Aorta (tissue), 5 donors: ENCODE measurements around the gene GORAB. TPM values are rescaled to one million over a fixed set of nuclear protein-coding genes. Genes with fewer than 3 reads are reported as not detected.

ENCODE experiments used
- ATAC-seq: fragments of 200-7000 bp; cut with Tn5 transposase; one replicate; pipeline ENCODE4 v1.9.1; 2022; ENCODE audit warnings: moderate library complexity; ENCODE audit not compliant: low FRiP score
- DNase-seq, 2 donors: peaks; one replicate each; pipeline ENCODE4 v3.0.0-alpha.2; 2020
- H3K27ac ChIP-seq, 2 donors: one replicate each; pipeline ENCODE4 v1.5.1; 2013; ENCODE audit warnings: low read length in 2 of 2, mild to moderate bottlenecking in 2 of 2, moderate library complexity in 2 of 2, control low read depth in 1 of 2, inconsistent platforms in 1 of 2, low read depth in 1 of 2
- H3K27me3 ChIP-seq, 2 donors: one replicate each; pipeline ENCODE4 v1.6.1; 2013; ENCODE audit warnings: control low read depth in 1 of 2, low read length in 1 of 2, mild to moderate bottlenecking in 1 of 2, moderate library complexity in 1 of 2; ENCODE audit not compliant: insufficient read depth in 2 of 2, control insufficient read depth in 1 of 2
- H3K36me3 ChIP-seq, 2 donors: one replicate each; pipeline ENCODE4 v1.6.1; 2013; ENCODE audit warnings: control low read depth in 1 of 2, low read length in 1 of 2, mild to moderate bottlenecking in 1 of 2; ENCODE audit not compliant: insufficient read depth in 2 of 2, control insufficient read depth in 1 of 2
- H3K4me1 ChIP-seq, 2 donors: one replicate each; pipeline ENCODE4 v1.6.1; 2013; ENCODE audit warnings: low read length in 2 of 2, control low read depth in 1 of 2, mild to moderate bottlenecking in 1 of 2, moderate library complexity in 1 of 2; ENCODE audit not compliant: insufficient read depth in 2 of 2, control insufficient read depth in 1 of 2
- H3K4me3 ChIP-seq, 2 donors: one replicate each; pipeline ENCODE4 v1.5.1; 2013; ENCODE audit warnings: low read length in 2 of 2, control low read depth in 1 of 2, mild to moderate bottlenecking in 1 of 2
- H3K9me3 ChIP-seq: one replicate; pipeline ENCODE4 v1.6.1; 2013; ENCODE audit warnings: mild to moderate bottlenecking, low read length; ENCODE audit not compliant: control insufficient read depth
- WGBS, 2 donors: extraction: QIAGEN DNeasy Blood & Tissue Kit; methylation state at CpG; one replicate each; pipeline ENCODE4 v1.1.7; 2013; 5-methylcytosine and 5-hydroxymethylcytosine counted together
- intact Hi-C, 2 donors: fragments of 100-400 bp; cut with DNase I; formaldehyde crosslinking; loops; one replicate each; pipeline versions ENCODE4 v1.14.2 to v1.15.0; 2022
- long read RNA-seq, 2 donors: library from polyadenylated mRNA; unstranded; transcript quantifications; one replicate each; pipeline ENCODE4 v2.0.0, GENCODE V29; 2020 to 2021
- polyA plus RNA-seq, 2 donors: library from polyadenylated mRNA; stranded (reverse); fragments of 200-250 nt; gene quantifications; one replicate each; pipeline ENCODE4 v1.2.3, GENCODE V29; 2013
- total RNA-seq, 2 donors: library from RNA; stranded (reverse); fragmentation: NEBNext Ultra II Directional; extraction: Animal tissue kit (Norgen Biotek cat#: 25700); gene quantifications; one replicate each; pipeline ENCODE4 v1.2.1, GENCODE V29; 2021
- donor health status: healthy with polysubstance abuse.
- donor health status: Bipolar disorder and iron deficiency.
- donor health status: DM: no; HTN: no; CAD: no.
- donor health status: DM: no; HTN: no; CAD: no.
- donor health status: DM: yes; HTN: yes; CAD: no.

GORAB gene, protein sequence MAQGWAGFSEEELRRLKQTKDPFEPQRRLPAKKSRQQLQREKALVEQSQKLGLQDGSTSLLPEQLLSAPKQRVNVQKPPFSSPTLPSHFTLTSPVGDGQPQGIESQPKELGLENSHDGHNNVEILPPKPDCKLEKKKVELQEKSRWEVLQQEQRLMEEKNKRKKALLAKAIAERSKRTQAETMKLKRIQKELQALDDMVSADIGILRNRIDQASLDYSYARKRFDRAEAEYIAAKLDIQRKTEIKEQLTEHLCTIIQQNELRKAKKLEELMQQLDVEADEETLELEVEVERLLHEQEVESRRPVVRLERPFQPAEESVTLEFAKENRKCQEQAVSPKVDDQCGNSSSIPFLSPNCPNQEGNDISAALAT
- 10 to 100 TPM; 16.1 to 18.4 TPM for total RNA-seq
- 10 to 100 TPM in 1 of 2 donors, 1 to 10 TPM in 1; 6.8 to 15.1 TPM for polyA plus RNA-seq
- long read RNA-seq, donor 1, transcript GORAB-202 (5 exons, 2,189 nt): major isoform, 15 of 22 reads
- long read RNA-seq, donor 1, partial matches to known transcripts: 1 of 22 reads
- long read RNA-seq, donor 1, other reads (novel, unspliced or antisense): 6 of 22 reads
- long read RNA-seq, donor 2, transcript GORAB-202 (5 exons, 2,189 nt): major isoform, 6 of 13 reads
- long read RNA-seq, donor 2, partial matches to known transcripts: 0 of 13 reads
- long read RNA-seq, donor 2, other reads (novel, unspliced or antisense): 3 of 13 reads

DNA sequence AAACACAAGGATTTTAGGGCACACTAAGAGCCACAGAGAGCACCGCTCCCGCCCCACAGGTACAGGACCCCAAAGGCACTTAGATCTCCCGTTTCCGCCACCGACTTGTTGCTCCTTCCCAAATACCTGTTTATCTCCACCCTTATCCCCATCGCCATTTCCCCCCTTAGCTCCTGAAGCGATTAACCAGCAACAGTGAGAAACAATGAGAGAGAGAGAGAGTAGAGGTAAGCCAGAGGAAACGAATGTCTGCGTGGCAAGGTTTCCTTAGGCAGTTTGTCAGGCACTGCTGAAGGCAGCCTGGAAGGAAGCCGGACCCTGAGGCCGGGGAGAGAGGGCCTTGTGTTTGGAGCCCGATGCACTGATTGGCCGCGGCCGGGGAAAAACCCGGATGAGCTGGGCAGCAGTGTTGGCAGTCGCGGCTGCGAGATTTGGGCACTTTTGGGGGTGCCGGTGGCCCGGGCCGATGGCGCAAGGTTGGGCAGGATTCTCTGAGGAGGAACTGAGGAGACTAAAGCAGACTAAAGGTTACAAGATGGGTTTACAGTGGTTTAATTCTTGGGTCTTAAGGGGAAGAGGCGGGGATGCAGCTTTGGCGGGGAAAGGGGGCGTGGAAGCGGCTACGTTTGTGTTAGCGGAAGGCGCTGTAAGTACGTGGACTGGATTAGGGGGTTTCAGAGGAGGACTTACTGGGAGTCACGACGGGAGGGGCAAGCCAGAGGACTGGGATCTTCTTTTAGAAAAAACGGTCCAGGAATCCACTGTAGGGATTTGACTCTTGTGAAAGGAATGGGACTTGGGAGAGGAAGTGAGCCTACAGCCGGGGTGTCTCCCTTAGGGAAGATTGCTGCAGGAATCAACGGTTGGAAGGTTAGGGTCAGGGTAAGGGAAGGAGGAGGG lies at the start of gene GORAB:
TSS of gene GORAB (plus strand) at position 409 of the 900 bp plus-strand sequence. CDS start at position 467, 58 bp downstream.
- intact Hi-C loops: loop anchor here (5.0 to 10.0 kb wide), 5 partner anchors 120 to 597 kb away; partner anchors contain the start of gene PRRX1 (in 2 of the 2)
- no peaks in the 10 kb centered on the region for H3K27me3 ChIP-seq
- H3K9me3 ChIP-seq: no peaks in the 10 kb centered on the region
- H3K4me3 ChIP-seq: peak within 1 kb of the TSS; percentile 78 to 87
- H3K4me1 ChIP-seq: peaks cover 0 to 5% of the 10 kb centered on the region in 2 donors
- peak within 1 kb of the TSS; percentile 83 to 97 for H3K27ac ChIP-seq
- peak; percentile 96 to 97 for DNase-seq
- no peaks in the 10 kb centered on the region for H3K36me3 ChIP-seq
- ATAC-seq: peak; percentile 97
- WGBS, 2 donors: 0% methylated on average over 36 of the region's 36 CpGs

DNA sequence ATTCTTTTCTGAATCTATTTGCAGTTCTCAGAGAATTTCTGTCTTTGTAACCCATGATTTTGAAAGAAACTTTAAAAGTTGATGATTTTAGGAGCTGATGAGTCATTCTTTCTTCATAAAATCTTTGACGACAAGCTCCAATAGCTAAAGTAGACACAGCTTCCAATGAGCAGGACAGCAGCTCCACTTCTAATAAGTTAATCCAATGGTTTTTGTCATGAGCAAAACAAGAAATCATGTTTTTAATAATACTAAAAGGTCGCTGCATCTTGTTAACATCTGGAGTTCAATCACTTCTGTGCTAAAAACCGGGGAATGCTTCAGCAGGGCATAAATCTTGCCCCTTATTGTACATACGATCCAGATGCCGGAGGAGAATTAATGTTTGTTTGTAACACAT lies 48.9 kb upstream of the GORAB start:
- Histone ChIP-seq H3K9me3 (no peaks in the 10 kb centered on the region), H3K27ac (no peak overlapping the region), H3K36me3 (no peaks in the 10 kb centered on the region), H3K4me3 (no peak overlapping the region), H3K27me3 (no peaks in the 10 kb centered on the region), H3K4me1 (no peaks in the 10 kb centered on the region)
- 46 to 58% methylated on average over 5 of the region's 5 CpGs for WGBS, 2 donors
- intact Hi-C loops: no loop called here
- ATAC-seq (no peak), DNase-seq (no peak)

DNA sequence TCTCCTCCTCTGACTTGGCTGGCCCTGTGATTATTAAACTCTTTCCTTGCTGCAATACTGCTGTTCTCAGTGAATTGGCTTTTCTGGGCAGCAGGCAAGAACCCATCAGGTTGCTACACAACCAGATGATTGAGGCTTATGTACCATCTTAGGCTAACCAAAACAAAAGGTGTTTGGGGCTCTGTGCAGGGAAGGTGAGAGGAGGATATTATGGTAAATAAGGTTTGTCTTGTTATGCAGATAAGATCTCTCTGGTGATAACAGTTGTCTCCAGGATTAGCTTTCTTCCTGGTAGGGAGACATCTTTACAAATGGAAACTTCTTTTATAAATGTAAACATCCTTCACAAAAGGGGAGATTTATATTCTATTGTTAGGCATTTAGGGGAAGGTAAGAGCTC lies 44.5 kb upstream of the GORAB start:
- intact Hi-C loops: no loop called here
- H3K4me3 ChIP-seq: no peak overlapping the region
- no peaks in the 10 kb centered on the region for H3K27me3 ChIP-seq
- no peak for DNase-seq
- no peaks in the 10 kb centered on the region for H3K9me3 ChIP-seq
- no peak overlapping the region for H3K27ac ChIP-seq
- H3K4me1 ChIP-seq: no peaks in the 10 kb centered on the region
- H3K36me3 ChIP-seq: no peaks in the 10 kb centered on the region
- no peak for ATAC-seq

DNA sequence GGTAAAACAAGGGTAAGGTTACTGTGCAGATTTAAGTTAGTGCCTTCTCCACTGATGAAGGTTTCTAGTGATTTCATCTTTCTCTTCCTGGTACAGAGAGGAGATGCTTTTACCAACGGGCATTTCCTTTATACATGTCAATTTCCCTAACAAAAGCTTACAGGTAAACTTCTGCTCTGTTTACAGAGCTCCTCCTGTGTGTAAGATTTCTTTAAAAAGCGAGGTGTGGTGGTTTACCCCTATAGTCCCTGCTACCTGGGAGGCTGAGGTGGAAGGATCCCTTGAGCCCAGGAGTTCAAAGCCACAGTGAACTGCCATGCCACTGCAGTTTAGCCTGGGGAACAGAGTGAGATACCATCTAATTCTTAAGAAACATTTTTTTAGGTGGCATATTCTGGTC lies 40.7 kb upstream of the GORAB start:
- intact Hi-C loops: no loop called here
- DNase-seq (no peak), ATAC-seq (no peak)
- 83 to 85% methylated on average over 2 of the region's 2 CpGs for WGBS, 2 donors
- no peaks in the 10 kb centered on the region for H3K36me3 ChIP-seq
- H3K9me3 ChIP-seq: no peaks in the 10 kb centered on the region
- no peaks in the 10 kb centered on the region for H3K27me3 ChIP-seq
- no peak overlapping the region for H3K27ac ChIP-seq
- no peak overlapping the region for H3K4me3 ChIP-seq
- H3K4me1 ChIP-seq: peaks cover 0 to 4% of the 10 kb centered on the region in 2 donors

DNA sequence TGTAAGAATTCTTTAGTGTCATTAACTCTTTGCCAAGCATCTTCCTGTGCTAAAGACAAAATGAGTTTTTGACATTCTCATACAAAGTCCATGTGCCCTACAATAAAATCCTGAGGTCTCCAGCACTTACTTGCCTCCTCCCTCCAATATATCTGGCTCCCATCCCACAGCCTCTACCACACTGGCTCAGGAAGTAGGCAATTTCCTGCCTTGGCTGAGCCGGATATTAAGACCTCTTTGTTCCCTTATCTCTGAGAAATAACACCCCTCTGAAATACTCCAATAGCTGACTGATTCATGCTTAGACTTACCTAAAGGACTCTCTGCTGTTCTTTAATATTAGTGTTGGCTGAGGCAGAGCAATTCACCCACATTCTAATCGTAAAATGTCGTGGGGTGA lies 37.6 kb upstream of the GORAB start:
- H3K27me3 ChIP-seq: no peaks in the 10 kb centered on the region
- intact Hi-C loops: no loop called here
- DNase-seq: no peak
- WGBS, 2 donors: 0 to 2% methylated on average over 3 of the region's 3 CpGs
- no peaks in the 10 kb centered on the region for H3K36me3 ChIP-seq
- no peaks in the 10 kb centered on the region for H3K9me3 ChIP-seq
- ATAC-seq: peak; percentile 67
- no peak overlapping the region for H3K27ac ChIP-seq
- no peak overlapping the region for H3K4me3 ChIP-seq
- H3K4me1 ChIP-seq: peaks cover 0 to 4% of the 10 kb centered on the region in 2 donors

DNA sequence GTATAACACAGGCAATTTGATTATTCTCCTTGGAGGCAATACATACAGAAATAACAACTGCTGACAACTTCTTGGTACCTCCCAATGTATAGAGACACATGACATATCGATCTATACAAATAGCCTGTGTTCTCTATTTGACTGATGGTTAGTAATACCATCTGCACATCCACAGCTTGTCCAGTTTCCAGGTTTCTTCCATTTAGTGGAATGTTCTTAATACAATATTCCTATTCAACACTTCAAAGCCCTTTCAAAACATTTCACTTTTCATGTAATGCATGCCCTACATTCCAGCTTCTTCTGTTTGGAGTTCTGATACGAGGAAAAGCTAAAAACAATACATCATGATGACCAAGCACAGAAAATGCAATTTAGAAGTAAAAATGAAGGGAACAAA lies 37.0 kb upstream of the GORAB start:
- Histone ChIP-seq H3K4me3 (no peak overlapping the region), H3K9me3 (no peaks in the 10 kb centered on the region), H3K27ac (no peak overlapping the region), H3K4me1 (peaks cover 0 to 4% of the 10 kb centered on the region in 2 donors), H3K36me3 (no peaks in the 10 kb centered on the region), H3K27me3 (no peaks in the 10 kb centered on the region)
- 30 to 33% methylated on average over 2 of the region's 2 CpGs for WGBS, 2 donors
- intact Hi-C loops: no loop called here
- no peak for ATAC-seq
- no peak for DNase-seq

DNA sequence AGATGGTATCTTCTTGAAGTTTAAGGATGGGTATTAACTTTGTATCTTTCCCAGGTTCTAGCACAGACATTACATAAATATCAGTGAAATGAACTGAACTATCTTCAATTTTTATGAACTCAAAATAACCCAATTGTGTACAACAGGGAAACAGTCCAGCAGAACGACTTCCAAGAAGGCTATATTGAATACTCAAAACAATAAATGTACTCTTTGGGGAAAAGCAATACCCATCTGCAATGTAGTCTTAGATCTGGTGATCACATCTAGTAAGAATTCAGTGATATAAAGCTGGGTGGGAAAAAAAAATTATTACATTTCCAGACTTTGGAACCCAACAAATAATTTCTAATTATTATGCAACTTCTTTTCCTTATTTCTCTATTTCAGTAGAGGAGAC lies 33.1 kb upstream of the GORAB start:
- H3K36me3 ChIP-seq: no peaks in the 10 kb centered on the region
- H3K4me1 ChIP-seq: peaks cover 0 to 4% of the 10 kb centered on the region in 2 donors
- ATAC-seq (no peak), DNase-seq (no peak)
- no peaks in the 10 kb centered on the region for H3K27me3 ChIP-seq
- intact Hi-C loops: no loop called here
- H3K27ac ChIP-seq: no peak overlapping the region
- H3K9me3 ChIP-seq: no peaks in the 10 kb centered on the region
- no peak overlapping the region for H3K4me3 ChIP-seq
- 6 to 18% methylated on average over 1 of the region's 1 CpG for WGBS, 2 donors

DNA sequence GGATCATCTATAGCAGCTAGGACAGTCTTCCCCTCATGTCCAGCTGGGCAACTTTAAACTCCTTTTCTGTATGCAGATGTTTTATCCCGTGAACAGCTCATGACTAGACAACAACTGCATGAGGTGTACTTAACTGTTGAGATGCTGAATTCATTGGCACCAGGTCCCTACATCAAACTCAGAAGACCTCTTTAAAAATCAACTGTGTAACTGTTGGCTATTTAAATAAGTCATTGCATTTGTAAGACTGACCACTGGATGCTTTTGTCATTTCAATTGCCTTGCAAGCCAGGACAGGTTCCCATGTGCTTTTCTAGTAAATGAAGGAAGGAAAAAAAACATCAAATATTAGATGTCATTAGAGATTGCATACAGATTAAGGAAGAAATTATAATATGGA lies 28.3 kb upstream of the GORAB start:
- H3K9me3 ChIP-seq: no peaks in the 10 kb centered on the region
- H3K27ac ChIP-seq: no peak overlapping the region
- ATAC-seq (no peak), DNase-seq (no peak)
- no peaks in the 10 kb centered on the region for H3K27me3 ChIP-seq
- intact Hi-C loops: no loop called here
- WGBS, 2 donors: 30 to 34% methylated on average over 1 of the region's 1 CpG
- no peaks in the 10 kb centered on the region for H3K36me3 ChIP-seq
- no peak overlapping the region for H3K4me3 ChIP-seq
- no peaks in the 10 kb centered on the region for H3K4me1 ChIP-seq
